Activated effector memory CD4-positive, alpha-beta T cell treated with anti-CD3 and anti-CD28 coated beads, Interleukin-2, amount 50 U/mL, for 16 hours (primary cell): ENCODE results near the gene ADAM19.

Experiments
- DNase-seq: peaks from one replicate; pipeline ENCODE4 v3.0.0-alpha.2; 2020

Gene ADAM19

DNA sequence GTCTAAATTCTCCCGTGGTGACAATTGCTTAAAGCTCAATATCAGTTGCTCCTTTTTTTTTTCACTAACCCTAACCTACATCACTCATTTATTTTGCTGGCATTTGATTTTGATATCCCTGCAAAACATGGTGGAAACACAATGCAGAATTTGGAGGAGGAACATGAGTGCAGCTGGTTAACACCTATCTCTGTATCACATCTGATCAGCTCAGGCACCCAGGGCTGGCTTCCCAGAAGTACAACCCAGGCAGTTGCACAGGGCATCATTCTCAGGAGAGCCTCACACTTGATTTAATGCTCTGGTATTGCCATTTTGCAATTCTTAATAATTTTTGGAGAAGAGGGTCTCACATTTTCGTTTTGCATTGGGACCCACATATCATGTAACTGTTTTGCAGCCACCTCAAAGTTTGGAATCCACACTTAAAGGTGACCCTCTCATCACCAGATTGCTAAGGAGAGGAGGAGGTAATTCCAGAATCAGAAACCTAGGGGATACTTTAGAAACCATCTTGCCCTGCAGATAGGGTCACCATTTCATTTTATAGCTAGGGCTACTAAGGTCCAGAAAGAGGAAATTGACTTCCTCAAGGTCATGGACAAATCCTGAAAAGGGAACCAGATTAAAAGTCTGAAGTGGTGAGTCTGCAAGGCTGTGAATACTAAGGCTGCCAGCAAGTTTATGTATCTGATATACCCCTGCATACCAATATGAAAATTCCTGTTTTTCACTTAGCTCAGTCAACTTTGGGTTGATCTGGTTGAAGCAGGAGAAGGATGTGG, 19.3 kb upstream of the ADAM19 start:
- no peak for DNase-seq

GRCh38 chr5:157594257-157594656, 18.7 kb upstream of the ADAM19 start:
- no peak for DNase-seq

DNA sequence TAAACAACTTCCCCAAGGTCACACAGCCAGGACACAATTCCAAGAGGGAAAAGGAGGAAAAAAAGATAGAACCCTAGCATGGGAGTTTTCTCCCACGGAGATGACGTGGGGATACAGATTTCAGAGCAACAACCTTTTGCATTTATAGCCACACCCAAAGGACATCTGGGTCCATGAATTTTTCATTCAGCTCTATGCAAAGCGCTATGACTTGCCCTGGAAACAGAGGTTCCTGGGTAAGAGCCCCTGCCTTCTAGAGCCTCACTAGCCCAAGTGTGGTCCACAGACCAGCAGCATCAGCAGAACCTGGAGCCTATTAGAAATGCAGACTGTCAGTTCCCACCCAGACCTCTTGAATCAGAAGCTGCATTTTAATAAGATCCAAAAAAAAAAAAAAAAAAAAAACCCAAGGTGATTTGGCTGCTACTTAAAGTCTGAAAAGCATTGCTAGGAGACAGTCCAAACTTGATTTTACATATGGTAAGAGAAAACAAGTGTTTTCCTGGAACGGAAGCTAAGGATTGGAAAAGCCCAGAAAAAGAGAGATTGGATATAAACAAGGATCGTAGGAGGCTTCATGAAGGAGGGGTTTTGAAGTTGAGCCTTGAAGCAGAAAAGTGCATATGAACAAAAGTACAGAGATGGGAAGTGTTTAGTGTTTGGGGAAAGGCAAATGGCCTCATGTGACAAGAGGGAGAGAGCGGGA, 17.6 kb upstream of the ADAM19 start:
- no peak for DNase-seq

GRCh38 chr5:157592594-157592993, 17.0 kb upstream of the ADAM19 start:
- DNase-seq = no peak

GRCh38 chr5:157590478-157590877, 14.9 kb upstream of the ADAM19 start:
- DNase-seq = no peak

GRCh38 chr5:157584628-157585027, 9.1 kb upstream of the ADAM19 start:
- DNase-seq = no peak

GRCh38 chr5:157582731-157583620, 7.4 kb upstream of the ADAM19 start:
- DNase-seq = no peak

DNA sequence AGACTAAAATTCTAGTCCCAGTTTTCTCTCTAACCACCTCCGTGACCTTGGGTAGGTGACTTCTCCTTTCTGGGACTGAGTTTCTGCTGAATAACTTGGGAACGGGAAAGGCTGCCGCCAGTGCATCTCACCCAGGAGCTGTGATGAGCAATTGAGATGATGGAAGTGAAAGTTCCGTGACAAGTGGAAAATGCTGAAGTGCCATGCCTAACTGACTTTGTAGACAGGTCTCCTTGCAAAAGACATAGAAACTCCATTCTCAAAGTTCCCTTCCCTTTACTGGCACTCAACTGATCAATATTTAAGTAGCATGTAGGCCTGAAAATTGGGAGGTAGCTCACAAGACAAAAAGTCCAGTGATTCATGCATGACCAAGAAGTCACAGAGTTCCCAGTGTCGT, 6.3 kb upstream of the ADAM19 start:
- DNase-seq = no peak

GRCh38 chr5:157578079-157578780, 2.7 kb upstream of the ADAM19 start:
- DNase-seq = no peak

DNA sequence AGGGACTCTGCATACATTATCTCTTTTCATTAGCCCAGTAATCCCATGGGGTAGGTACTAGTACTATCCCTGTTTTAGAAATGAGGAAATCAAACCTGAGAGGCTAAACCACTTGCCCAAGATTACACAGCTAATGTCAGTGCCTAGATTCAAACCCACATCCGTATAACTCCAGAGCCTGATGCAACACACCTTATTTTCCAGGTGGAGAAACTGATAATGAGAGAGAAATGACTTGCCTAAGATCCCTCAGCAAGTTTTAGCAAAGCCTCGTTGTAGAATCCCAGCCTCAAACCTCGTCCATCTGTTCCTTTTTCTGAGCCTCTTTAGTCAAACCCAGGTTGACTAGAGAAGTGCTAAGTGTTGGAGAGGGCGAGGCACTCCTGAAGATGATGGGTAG, 1.1 kb upstream of the ADAM19 start:
- no peak for DNase-seq

GRCh38 chr5:157574456-157575380, 857 bp downstream of the ADAM19 start:
- DNase-seq = peak; percentile 76

DNA sequence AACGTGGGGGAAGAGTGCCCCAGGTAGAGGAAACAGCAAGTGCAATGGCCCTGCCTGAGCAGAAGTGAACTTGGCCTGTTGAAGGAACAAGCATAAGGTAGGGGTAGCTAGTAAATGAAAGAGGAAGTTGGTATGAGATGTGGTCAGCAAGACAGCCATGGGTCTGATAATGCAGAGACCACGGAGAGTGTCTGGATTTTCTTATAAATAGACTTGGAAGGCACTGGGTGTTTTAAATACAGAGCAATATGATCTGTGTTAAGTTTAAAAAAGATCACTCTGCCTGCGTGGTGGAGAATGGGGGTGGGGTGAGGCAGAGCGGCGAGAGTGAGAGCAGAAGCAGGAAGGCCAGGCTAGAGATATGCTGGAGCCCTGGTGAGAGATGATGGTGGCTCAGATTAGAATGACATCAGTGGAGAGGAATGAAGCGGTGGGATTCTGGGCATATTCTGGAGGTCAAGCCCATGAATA, 4.2 kb downstream of the ADAM19 start:
- peak; percentile 76 for DNase-seq

- no peak for DNase-seq
Measured at GRCh38 chr5:157570531-157571200, 4.9 kb downstream of the ADAM19 start.

GRCh38 chr5:157568720-157569119, 6.9 kb downstream of the ADAM19 start:
- DNase-seq = no peak

DNA sequence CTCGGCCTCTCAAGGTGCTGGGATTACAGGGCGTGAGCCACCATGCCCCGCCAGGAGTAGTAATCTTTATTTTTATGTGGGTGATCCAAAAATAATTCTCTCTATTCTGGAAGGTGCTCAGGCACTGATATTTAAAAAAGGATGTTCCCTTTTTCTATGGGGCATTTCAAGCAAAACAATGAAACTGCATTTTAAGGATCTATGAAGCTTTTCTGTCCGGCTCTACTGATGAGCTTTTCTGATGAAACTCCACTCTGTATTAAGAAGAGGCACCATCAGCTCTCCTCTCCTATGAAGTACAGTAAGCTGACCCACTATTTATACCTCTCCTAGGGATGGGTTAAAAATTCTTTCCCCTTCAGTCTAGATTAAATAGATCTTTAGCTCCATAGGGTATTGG, 7.4 kb downstream of the ADAM19 start:
- no peak for DNase-seq

- no peak for DNase-seq
Measured at GRCh38 chr5:157566902-157567489, 8.6 kb downstream of the ADAM19 start.

GRCh38 chr5:157563929-157564716, 11.5 kb downstream of the ADAM19 start:
- no peak for DNase-seq

- DNase-seq = no peak
Measured at GRCh38 chr5:157563373-157563928, 12.1 kb downstream of the ADAM19 start.

DNA sequence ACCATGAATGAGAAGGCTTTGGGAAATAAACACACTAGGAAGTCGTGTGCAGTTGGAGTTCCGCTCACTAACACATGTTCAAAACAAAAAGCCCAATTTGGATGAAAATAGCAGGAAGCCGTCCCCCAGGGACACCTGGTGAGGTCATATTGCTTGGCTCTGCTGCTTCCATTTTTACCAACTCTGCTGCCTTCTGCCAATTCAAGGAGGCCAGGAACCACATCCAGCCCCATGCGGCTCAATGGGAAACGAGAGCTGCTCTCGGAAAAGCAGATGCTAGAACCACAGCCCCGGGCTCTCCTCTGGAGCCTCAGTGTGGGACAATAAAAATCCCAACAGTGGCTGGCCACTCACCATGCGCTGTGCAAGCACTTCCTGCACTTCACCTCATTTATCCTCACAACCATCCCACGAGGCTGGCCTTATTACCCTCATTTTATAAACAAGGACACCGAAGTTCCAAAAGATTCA, 13.4 kb downstream of the ADAM19 start:
- no peak for DNase-seq
